Peyer's patch (tissue), 4 donors: ENCODE results near the gene NPLOC4. TPM values are rescaled to one million over a fixed set of nuclear protein-coding genes. Genes with fewer than 3 reads are reported as not detected.

Experiments
- DNase-seq, 3 donors: peaks; one replicate each; pipeline ENCODE4 v3.0.0-alpha.2; 2017 to 2019
- H3K27ac ChIP-seq, 4 donors: fragments of 200-600 bp; sonication (generic); one replicate each; pipeline ENCODE4 v1.5.1; 2016 to 2019
- H3K27me3 ChIP-seq, 2 donors: fragments of 200-600 bp; sonication (generic); one replicate each; pipeline ENCODE4 v1.5.1; 2019
- H3K36me3 ChIP-seq, 3 donors: fragments of 200-600 bp; sonication (generic); one replicate each; pipeline ENCODE4 v1.5.1; 2016 to 2019
- H3K4me1 ChIP-seq, 4 donors: fragments of 200-600 bp; sonication (generic); one replicate each; pipeline ENCODE4 v1.5.1; 2016 to 2019
- H3K4me3 ChIP-seq, 4 donors: fragments of 200-600 bp; sonication (generic); 1 replicate in 3 of 4; 2 replicates in 1 of 4; pipeline ENCODE4 v1.5.1; 2016 to 2019; ENCODE audit warnings: mild to moderate bottlenecking in 1 of 4
- H3K9me3 ChIP-seq, 4 donors: fragments of 200-600 bp; sonication (generic); one replicate each; pipeline ENCODE4 v1.5.1; 2016 to 2019; ENCODE audit warnings: mild to moderate bottlenecking in 1 of 4
- CTCF ChIP-seq, 6 experiments: fragments of 450-650 bp in 4 of 6; fragments of 200-600 bp in 2 of 6; sonication (generic) in 1 of 6; IDR thresholded peaks; one replicate each; pipeline ENCODE4 v1.5.1; 2017 to 2019; ENCODE audit warnings: antibody characterized with exemption in 6 of 6, mild to moderate bottlenecking in 3 of 6, moderate library complexity in 1 of 6
- POLR2A ChIP-seq, 2 donors: fragments of 450-650 bp; IDR thresholded peaks; one replicate each; pipeline ENCODE4 v1.5.1; 2017; ENCODE audit warnings: antibody characterized with exemption in 2 of 2, mild to moderate bottlenecking in 2 of 2, moderate library complexity in 2 of 2
- total RNA-seq, 4 donors: library from RNA; depleted of rRNA; stranded (reverse); fragments of >200 nt; gene quantifications; one replicate each; pipeline ENCODE4 v1.1.0, GENCODE V29; 2016

The NPLOC4 gene
- total RNA-seq, 4 donors from 2014 or later = 77.2 to 911 (median 122) TPM

GRCh38 chr17:81527591-81528383 is 109.1 kb downstream of the NPLOC4 start, which contains the start of gene FSCN2:
Gene FSCN2, plus strand, starts transcription at chr17:81528377. Its CDS starts 155 bp downstream, at chr17:81528532.
- Histone ChIP-seq H3K36me3 (no peaks in the 10 kb centered on the region), H3K4me3 (no peak within 1 kb of the TSS), H3K27ac (no peak within 1 kb of the TSS), H3K27me3 (peaks cover 0 to 8% of the 10 kb centered on the region in 2 donors), H3K9me3 (no peaks in the 10 kb centered on the region), H3K4me1 (peaks cover 0 to 7% (median 0%) of the 10 kb centered on the region in 4 donors)
- TF ChIP-seq POLR2A (IDR thresholded peaks at IDR 0.05) (no peak), CTCF (IDR thresholded peaks at IDR 0.05) (peak in 1 of 6 experiments; percentile 17)
- DNase-seq = no peak

- Histone ChIP-seq H3K4me3 (no peak overlapping the region), H3K27ac (no peak overlapping the region), H3K36me3 (no peaks in the 10 kb centered on the region), H3K27me3 (peaks cover 0 to 8% of the 10 kb centered on the region in 2 donors), H3K4me1 (peaks cover 0 to 7% (median 0%) of the 10 kb centered on the region in 4 donors), H3K9me3 (no peaks in the 10 kb centered on the region)
- DNase-seq = no peak
- TF ChIP-seq POLR2A (IDR thresholded peaks at IDR 0.05) (no peak), CTCF (IDR thresholded peaks at IDR 0.05) (no peak)
These were observed 110.0 kb downstream of the NPLOC4 start for GRCh38 chr17:81526662-81527571.

GRCh38 chr17:81524865-81525159 is 112.1 kb downstream of the NPLOC4 start:
- Histone ChIP-seq H3K27ac (no peak overlapping the region), H3K27me3 (peaks cover 0 to 8% of the 10 kb centered on the region in 2 donors), H3K36me3 (no peaks in the 10 kb centered on the region), H3K4me1 (peaks cover 0 to 11% (median 2%) of the 10 kb centered on the region in 4 donors), H3K4me3 (no peak overlapping the region), H3K9me3 (no peaks in the 10 kb centered on the region)
- TF ChIP-seq POLR2A (IDR thresholded peaks at IDR 0.05) = no peak
- TF ChIP-seq CTCF (IDR thresholded peaks at IDR 0.05) = no peak
- DNase-seq = no peak

DNA sequence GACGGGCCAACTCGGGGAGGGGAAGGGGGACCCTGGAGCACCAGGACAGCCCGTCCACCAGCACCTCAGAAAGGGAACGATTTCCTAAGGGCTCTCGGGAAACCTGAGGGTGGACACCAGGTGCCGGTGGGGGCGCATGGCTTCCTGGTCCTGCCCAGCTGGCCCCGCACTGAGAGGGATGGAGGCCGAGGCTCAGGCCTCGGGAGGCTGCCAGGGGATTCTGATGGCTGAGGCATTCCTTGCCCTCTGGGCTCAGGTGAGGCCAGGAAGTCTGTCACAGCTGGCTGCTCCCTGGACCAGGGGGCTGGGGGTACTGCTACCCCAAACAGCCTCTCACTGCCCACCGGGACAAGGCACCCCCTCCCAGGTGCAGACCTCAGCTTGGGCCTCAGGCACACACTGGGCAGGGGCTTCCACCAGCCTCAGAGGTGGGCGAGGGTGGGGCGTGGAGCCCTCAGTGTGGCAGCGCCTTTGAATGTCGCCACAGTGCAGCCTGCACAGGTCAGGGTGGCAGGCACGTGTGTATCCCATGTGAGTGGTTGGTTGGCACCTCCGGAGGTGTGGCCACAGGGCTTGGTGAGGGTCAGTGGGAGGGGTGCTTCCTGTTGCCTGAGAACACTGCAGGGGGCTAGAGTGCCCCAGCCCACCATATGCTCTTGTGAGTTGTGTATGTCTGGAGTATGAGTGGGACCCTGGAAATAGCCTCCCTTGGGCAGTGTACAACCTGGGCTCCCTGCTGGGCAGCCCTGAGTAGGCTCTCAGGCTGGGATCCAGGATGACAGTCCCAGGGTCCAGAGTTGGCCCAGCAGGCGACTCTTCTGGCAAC is 112.7 kb downstream of the NPLOC4 start:
- Histone ChIP-seq H3K4me3 (no peak overlapping the region), H3K27me3 (peaks cover 0 to 8% of the 10 kb centered on the region in 2 donors), H3K27ac (no peak overlapping the region), H3K4me1 (peaks cover 0 to 16% (median 6%) of the 10 kb centered on the region in 4 donors), H3K9me3 (peaks cover 0 to 2% (median 0%) of the 10 kb centered on the region in 4 donors), H3K36me3 (no peaks in the 10 kb centered on the region)
- DNase-seq = no peak
- TF ChIP-seq CTCF (IDR thresholded peaks at IDR 0.05) (no peak), POLR2A (IDR thresholded peaks at IDR 0.05) (no peak)
